Stimulated activated CD4-positive, alpha-beta T cell treated with anti-CD3 and anti-CD28 coated beads, Interleukin-2, amount 100 ng/mL, for 24 hours (primary cell): ENCODE results near the gene SERPINA4.

ENCODE experiments used
- DNase-seq, 2 donors: peaks; one replicate each; pipeline ENCODE4 v3.0.0-alpha.2; 2020

The SERPINA4 gene

DNA sequence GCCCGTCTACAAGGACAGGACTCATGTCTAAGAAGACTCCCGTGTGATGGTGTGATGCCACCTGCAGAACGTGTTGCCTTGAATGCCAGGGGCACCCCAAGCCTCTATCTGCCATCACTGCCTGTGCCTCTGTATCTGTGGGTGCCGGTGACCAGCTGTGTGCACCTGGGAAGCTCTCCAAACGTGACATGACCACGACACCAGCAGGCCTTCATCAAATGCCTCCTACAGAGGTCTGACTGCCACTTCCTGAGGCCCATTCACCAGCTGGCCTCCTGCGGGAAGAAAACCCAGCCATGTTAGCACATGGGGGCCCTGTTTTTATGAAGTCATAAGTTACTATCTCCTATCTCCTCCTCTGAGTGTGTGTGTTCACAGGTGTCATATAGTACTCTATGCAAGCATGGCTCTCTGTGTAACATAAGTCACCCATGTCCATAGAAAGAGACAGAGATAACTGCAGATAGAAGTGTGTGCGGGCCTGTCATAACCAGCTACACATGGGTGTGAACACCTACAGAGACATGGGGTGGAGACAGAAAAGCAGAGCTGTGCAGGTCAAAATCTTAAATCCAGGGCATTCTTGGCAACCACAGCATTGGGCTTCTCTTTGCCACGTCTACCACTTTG, 18.3 kb upstream of the SERPINA4 start:
- DNase-seq, result no peak

DNA sequence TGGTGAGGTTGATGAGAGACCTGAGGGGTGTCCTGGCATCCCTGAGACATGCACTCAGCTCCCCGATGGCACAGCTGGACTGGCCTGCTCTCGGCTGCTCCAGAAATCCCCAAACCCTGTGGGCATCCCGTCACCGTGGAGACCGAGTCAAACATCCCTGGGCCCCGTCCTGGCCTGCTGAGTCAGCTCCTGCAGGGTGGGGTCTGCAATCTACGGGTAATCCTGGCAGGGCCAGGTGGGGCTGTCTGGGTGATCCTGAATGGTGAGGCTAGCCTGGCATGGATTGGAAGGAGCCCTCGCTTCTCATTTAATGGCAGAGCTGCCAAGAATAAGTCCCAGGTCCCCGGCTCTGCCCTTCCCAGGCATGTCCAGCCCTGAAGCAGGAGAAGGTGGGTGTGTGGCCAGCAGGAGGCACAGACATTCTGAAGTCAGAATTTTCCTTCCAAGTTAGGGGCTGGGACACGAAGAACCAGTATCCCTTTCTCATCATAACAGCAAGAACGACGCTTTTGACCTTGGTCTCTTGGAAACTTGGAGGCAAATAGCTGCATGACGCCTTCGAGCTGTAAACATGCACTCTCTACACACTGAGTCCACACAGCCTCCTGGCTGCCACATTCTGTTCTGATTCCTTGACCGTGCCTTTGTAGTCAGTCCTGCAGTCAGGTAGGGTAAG, 17.7 kb upstream of the SERPINA4 start:
- no peak for DNase-seq

DNA sequence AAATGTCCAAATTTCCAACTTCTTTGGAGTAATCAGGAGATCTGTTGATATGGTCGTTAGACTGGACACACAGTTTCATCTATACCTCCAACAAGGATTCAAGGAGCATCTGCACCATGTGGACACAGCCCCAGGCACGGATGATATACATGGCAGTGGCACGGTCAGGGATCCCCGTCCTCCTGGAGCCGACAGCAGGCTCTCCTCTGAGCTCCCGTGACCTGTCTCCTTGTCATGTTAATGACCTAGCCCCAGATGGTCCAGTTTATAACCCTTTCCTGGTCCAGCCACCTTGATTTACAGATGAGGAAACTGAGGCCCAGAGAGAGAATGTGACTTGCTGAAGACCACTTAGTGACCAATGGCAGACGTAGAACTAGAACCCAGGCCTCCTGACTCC, 16.5 kb upstream of the SERPINA4 start:
- DNase-seq, result no peak

DNA sequence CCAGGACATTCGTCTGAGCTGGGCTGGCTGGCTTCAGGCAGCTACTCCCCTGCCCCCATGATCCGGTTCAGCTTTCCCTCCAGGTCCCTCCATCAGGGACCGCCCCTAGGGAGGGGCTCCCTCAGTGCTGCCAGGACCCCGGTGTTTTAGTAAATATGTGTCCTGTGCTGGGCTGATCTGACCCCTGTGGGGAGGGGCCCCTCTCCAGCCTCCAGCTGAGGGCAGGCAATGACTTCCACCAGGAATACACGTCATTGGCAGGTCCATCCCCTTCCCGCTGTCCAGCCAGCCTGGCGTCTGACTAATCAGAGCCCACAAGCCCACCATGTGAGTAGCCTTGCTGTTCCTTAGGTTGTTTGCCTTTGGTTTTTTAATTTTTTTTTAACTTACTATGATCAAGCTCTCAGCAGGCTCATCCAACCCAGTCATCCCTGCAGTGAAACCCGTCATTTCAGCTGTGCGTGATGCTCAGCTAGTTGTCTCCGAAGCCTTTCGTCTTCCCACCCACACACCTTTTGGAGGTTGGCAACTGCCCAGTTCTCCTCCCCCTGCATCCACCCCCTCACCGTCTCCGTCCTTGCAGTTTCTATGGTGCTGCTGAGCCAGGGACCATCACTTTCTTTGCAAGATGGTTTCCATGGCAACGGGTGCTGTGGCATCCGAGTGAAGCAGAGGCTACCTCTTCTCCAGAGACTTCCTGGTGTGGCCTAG, 16.0 kb upstream of the SERPINA4 start:
- no peak for DNase-seq

DNA sequence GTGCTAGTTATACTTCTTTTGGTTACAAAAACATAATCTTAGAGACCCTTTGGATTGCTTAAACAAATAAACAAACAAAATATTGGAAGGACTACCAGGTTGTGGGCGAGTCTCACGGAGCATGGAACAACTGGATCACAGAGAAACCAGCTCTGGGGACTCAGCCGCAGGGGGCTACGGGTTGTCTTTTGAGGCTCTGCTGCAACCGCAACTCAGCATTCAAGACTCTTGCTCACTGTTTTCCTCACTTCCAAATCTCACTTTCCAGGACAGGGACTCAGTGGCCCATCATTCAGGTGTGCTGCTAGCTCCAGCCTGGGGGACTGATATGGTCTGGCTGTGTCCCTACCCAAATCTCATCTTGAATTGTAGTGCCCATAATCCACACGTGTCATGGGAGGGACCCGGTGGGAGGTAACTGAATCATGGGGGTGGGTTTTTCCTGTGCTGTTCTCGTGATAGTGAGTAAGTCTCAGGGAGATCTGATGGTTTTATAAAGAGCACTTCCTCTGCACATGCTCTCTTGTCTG, 14.0 kb upstream of the SERPINA4 start:
- no peak for DNase-seq

DNA sequence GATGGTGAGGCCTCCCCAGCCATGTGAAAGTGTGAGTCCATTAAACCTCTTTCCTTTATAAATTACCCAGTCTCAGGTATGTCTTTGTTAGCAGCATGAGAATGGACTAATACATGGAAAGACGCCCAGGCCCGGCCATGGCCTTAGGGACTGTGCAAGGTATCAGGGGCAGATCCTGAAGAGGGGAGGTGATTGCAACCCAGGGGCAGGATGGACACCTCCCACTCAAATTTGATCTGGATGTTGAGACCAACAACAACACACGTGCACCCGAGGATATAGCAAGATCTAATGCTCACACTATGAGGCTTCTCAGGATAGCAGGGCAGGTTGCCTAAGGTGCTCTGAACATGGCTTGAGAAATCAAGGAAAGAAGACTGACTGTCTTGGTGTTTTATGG, 13.5 kb upstream of the SERPINA4 start:
- no peak for DNase-seq

DNA sequence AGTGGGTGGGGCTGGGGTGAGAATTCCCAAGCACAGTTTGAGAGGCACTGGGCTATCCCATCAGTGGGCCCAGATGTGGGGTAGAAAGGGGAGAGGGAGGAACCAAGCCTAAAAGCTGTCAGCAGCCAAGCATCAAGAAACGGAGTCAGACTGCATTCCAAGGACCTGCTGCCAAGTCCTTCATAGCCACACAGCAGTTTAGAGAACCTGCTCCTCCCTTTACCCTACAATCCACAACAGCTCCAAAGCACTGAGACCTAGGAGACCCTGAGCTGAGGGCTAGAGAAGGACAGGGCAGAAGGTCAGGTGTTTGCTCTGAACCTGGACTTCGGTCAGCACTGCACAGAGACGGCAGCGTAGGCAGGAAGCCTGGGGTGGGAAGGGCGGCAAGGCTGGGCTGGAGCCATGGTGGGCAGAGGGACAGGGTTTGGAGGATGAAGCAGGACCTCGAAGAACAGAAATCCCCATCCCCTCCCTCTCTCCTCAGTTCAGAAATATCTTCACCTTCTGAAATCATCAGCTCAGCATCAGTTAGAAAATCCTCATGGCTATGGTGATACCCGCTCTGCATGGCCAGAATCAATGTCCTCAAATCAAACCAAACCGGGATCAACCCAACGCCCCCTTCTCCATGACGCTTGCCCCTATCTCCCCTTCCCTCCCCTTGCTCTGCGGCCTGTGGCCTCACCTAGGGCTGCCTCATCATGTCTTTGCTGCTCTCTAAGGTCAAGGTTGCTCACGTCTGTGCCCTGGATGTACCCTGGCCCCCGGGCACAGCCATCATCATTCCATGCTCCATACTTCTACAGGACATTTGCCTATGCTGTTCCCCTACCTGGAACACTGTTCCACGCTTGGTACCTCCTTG, 12.9 kb upstream of the SERPINA4 start:
- DNase-seq, result no peak

DNA sequence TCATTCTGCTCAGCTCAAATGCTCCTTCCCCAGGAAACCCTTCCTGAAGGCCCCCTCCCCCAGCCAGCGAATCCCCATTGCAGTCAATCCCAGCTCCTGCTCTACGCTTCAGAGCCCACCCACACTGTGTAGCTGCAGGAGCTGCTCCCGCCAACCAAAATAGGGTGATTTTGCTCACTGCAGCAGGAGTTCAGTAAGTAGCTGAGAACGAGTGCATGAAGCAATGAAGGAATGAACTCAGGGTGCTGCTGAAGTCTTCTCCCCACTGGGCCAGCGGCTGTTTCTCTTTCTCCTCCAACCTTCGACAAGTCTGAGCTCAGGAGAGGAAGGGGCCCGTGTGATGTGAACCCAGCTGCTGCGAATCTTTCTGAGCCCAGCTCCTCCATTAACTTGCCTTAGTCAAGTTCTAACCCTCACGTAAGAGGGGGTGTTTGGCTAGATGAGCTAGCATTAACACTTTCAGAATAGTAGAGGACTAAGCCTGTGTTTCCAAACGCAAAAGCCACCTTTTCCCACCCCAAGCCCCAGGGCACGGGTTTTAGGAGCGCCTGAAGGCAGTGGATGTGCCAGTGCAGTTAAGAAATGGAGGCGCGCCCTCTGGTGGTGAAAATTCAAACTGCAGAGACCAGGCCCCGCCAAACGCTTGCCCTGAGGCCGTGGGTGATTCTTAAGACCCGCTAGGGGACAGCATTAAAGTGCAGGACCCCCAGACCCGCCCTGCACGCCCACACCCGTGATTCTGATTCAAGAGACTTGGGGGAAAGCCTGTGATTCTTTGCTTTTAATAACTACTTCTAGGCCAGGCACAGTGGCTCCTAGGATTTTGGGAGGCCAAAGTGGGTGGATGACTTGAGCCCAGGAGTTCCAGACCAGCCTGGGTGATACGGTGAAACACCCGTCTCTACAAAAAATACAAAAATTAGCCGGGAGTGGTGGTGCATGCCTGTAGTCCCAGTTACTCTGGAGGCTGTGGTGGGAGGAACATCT, 11.9 kb upstream of the SERPINA4 start:
- DNase-seq, result peak; percentile 72 to 78

DNA sequence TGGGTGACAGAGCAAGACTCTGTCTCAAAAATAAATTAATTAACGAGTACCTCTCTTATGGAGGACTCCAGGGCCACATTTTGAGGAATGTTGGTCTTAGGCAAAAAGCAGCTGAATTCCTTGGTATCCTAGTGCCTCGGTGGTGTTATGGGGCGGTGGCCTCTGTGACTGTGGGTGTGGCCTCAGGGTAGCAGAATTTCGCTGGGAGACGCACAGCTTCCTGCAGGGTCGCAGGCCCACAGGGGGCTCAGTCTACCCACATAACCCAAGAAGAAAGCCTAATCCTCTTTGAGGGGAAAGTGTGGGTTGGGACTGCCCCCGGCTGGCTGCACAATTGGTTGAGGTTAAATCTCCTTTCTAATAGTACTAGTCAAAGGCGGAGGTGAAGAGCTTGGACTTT, 11.2 kb upstream of the SERPINA4 start:
- no peak for DNase-seq

DNA sequence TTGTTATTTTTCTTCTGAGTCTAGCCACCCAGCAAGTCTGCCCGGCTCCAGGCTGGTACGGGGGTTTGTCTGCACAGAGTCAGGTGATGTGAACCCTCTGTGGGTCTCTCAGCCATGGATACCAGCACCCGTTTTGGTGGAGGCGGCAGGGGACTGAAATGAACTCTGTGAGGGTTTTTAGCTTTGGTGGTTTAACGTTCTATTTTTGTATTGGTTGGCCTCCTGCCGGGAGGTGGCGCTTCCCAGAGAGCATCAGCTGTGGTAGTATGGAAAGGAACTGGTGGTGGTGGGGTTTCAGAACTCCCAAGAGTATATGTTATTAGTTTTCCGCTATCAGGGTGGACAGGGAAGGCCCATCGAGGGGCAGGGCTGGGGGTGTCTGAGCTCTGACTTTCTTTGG, 5.3 kb upstream of the SERPINA4 start:
- no peak for DNase-seq

DNA sequence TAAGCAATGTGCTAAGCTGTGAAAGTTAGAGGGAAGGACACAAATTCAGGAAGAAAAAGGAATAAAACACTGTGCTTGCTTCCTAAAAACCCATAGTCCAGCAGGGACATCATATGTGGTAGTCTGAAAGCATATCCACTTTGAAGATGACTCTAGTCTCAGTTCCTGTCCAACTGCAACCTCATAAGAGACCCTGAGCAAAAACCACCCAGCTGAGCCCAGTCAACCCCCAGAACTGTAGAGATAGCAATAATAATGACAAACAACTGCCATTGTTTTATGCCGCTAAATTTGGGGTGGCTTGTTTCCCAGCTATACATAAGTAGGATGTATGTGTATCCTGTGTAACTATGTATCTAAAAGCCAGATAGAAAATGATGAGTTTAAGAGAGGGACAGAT, 3.9 kb upstream of the SERPINA4 start:
- DNase-seq, result no peak

DNA sequence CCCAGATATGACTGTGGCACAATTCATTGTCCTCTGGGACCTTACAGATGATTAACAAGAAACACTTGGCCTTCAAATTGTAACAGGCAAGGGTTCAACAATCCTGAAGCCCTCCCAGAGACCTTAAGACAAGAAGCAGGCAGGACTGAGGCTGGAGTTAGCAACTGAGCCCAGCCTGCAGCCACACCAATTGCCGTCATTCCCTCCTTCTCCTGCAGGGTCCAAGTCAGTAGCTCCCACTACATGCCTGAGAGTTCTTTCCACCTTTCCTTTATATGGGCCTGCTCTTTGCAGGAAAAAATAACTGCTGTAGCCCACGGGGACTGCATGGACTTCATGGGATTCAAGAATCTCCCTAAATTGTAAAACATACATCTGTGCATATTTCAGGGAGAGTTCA, 2.4 kb upstream of the SERPINA4 start:
- DNase-seq, result no peak

DNA sequence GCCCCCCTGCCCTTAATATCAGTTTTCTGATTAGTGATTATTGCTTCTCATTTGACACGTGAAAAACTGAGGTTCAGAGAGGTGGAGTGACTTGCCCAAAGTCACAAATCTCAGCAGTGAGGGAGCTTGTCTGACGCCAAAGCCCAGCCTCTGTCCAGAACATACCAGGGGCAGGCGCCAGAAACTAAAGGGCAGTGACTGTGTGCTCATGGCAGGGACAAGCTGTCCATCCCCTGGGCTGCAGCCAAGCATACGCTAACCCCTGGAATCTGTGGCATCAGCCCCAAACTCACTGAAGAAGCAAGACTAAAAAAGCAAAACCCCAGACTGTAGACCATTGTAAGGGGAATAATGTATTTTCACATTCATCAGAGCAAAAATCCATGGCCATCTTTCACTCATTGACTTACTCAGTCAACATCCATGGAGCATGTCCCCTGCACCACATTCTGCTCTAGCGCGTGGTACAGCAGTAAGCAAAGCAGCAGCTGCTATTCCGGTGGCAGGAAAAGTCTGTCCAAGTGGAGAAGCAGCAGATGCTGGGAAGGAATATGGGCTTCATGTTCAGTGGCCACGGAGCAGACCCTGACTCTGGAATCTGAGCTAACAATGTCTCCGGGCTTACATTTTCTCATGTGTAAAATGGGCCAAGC, 1.5 kb upstream of the SERPINA4 start:
- no peak for DNase-seq

DNA sequence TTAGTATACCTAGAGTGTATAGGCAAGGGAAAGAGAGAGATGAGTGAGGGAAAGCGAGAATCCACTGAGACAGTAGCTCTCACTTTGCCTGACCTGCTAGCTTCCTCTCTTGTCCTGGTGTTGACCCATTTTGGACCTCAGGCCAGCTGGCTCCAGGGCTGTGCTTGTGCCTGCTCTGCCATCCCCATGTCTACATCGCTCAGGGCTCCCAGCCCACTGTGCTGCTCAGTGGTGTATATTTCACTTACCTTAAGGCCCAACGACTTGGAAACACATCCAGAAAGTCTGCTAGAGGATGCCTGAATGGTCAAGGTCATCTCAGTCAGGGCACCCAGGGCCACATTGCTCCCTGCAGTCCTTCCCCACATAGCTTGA, 964 bp upstream of the SERPINA4 start:
- no peak for DNase-seq

DNA sequence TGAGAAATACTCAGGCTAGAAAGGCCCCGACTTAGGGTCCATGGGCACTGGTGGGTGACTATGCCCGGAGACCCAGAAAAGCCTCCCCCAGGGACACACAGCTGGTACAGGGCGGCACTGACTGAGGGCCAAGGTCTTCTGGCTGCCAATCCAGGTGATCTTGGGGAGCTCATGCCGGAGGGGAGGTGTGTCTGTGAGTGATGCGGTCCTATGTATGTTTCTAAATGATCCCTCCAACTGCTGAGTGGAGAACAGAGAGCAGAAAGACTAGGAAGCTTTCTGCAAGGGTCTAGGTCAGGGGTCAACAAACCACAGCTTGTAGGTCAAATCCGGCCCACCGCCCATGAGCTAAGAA, 391 bp downstream of the SERPINA4 start:
- no peak for DNase-seq

DNA sequence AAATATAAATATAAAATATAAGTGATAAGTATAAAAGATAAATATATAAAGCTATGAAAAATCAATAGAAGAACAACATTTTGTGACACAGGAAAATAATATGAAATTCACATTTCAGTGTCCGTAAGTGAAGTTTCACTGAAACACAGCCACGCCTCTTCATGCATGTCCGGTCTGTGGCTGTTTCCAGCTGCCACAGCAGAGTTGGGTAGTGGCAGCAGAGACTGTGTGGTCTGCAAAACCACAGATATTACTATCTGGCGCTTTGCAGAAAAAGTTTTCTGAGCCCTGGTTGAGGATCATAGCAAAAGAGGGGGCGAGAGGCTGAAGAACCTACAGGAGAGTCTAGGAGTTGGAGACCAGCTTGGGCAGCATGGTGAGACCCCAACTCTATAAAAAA, 780 bp downstream of the SERPINA4 start:
- no peak for DNase-seq

DNA sequence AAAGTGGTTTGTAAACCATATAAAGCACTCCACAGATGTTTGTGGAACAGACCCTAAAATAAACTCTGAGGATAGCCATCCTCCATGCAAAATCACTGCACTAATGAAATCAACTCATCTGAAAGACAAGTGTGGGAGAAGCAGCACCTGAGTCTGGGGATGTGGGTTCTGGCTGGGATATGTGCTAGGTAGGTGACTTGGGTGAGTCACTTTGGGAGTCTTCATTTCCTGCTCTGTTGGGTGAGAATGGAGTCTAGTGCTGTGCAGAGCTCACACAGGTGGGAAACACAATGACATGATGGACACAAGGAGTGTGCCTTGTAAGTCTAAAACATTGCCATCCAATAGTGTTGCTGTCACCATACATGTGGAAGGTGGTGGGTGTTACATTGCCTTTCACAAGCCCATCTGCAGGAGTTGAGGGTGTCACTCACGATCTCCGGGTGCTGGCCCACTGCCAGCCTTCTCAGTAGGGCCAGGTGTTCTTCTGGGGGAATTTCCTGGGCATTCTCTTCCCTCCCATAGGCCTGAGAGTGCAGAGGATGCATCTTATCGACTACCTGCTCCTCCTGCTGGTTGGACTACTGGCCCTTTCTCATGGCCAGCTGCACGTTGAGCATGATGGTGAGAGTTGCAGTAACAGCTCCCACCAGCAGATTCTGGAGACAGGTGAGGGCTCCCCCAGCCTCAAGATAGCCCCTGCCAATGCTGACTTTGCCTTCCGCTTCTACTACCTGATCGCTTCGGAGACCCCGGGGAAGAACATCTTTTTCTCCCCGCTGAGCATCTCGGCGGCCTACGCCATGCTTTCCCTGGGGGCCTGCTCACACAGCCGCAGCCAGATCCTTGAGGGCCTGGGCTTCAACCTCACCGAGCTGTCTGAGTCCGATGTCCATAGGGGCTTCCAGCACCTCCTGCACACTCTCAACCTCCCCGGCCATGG, 2.0 kb downstream of the SERPINA4 start:
- no peak for DNase-seq

DNA sequence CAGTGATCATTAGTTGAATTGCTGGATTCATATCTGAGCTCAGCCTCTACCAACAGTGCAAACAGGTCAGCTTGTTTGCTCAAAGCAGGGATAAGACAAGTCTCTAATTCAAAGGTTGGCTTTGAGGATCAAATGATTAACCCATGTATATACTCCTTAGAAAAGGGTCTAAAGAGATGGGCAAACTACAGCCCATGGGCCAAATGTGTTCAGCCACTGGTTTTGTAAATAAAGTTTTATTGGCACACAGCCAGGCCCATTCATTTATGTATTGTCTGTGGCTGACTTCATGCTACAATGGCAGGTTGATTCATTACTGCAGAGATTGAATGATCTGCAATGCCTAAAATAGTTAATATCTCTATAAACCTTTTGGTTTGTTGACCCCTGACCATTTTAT, 3.1 kb downstream of the SERPINA4 start:
- no peak for DNase-seq

DNA sequence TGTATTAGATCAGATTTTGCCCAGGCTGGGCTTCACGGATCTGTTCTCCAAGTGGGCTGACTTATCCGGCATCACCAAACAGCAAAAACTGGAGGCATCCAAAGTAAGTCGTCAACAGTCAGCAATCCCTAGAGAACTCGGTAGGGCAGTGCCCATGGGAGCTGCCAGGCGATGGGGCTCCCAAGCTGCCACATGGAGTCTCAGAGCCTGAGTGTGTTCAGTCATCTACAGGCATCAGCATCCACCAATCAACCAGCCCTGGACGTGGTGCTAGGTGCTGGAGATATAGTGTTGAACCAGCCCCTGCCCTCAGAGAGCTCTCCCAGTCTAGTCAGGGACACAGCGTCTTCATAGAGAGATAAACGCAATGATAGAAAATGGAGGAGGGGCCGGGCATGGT, 6.9 kb downstream of the SERPINA4 start:
- no peak for DNase-seq

DNA sequence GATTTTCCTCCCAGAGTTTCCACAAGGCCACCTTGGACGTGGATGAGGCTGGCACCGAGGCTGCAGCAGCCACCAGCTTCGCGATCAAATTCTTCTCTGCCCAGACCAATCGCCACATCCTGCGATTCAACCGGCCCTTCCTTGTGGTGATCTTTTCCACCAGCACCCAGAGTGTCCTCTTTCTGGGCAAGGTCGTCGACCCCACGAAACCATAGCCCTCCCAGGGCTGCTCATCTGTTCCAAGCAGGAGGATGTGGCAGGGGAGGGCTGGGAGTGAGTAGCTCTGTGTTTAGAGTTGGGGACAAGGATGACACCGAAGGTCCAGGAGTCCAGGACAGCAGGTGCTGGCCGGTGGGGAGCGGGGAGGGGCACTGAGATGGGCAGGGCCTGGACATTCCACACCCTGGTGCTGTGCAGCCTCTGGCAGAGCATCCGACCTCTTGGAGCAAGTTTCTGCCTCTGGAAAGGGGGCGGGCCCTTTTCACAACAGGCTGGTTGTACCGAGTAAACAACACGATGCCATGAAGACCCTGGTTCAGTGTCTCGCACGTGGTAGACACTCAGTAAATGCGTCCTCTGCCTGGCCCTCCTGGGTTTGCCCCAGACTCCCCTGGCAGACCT, 8.2 kb downstream of the SERPINA4 start:
- DNase-seq, result no peak
